ENCODE results near the gene DMAP1.
"Not testable (repeated sequence)": the region's sequence is repeated elsewhere in the genome, so short reads cannot be mapped to it uniquely, and the experiment has no call there.

Gene DMAP1, protein sequence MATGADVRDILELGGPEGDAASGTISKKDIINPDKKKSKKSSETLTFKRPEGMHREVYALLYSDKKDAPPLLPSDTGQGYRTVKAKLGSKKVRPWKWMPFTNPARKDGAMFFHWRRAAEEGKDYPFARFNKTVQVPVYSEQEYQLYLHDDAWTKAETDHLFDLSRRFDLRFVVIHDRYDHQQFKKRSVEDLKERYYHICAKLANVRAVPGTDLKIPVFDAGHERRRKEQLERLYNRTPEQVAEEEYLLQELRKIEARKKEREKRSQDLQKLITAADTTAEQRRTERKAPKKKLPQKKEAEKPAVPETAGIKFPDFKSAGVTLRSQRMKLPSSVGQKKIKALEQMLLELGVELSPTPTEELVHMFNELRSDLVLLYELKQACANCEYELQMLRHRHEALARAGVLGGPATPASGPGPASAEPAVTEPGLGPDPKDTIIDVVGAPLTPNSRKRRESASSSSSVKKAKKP

DNA sequence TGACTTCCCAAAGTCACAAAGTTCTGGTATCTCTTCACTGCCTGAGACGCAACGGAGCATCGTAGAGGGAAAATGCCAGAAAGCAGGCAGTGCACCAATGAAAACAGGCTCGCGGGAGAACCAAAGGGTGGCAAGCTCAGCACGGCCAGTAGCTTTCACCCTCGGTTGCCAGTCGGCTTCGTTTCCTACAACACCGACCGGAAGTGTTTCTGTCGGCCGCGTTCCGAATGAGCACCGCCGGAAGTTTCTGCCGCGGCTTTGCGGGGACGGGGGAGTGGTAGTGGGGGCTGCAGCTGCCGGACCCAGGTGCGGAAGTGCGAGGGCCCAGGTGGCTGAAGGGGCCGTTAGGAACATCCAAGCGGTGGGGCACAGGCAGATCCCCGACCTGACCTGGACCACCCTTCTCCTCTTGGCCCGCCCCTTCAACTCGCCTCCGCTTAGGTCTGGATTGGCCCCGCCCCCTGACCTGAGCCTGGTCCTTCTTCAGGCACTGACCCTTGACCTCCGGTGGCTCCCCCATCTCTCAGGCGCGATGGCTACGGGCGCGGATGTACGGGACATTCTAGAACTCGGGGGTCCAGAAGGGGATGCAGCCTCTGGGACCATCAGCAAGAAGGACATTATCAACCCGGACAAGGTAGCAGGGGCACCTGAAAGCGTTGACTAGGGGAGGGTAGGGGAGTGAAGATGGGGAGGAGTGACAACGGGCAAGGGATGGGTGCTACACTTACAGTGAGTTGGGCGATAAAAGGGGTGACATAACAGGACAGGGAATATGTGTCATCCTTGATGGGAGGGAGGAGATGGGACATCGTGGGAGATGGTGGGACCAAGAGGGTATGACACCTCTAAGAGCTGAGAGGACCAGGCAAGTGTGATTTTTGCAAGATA, at the start of gene DMAP1:
Gene DMAP1, plus strand, starts transcription at position 250 of the 891 bp plus-strand sequence. Its CDS starts 283 bp downstream, at position 533.
- DNase-seq (ENCODE audit: extremely low read depth in 1 of 2, low read depth in 1 of 2), result peak; percentile 66 to 75

DNA sequence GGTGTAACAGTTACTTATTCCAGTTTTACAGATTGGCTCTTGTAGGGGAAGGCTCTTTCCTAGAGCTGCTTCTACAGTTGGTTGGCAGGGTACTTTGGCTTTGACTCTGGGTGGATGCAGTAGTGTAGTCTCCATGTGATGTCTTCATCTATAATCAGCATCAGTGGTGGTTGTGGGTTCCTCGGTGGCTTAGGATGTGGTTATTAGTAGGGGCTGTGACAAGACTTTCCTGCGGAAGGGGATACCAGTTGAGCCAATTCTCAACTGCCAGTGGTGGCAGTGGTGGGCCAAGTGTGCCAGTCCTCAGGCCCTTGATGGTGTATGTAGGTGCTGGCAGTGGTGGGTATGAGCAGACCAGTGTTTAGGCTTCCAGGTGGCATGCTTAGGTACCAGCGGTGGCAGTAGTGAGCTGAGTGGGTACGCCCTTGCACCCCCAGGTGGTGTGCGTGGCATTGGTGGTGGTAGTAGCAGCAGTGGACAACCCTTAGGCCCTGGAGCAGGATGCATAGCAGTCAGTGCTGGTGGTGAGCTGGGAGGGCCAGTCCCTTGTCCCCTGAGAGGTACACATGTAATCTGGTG, 44.7 kb upstream of the DMAP1 start:
- DNase-seq (ENCODE audit: extremely low read depth in 1 of 2, low read depth in 1 of 2), result no peak

DNA sequence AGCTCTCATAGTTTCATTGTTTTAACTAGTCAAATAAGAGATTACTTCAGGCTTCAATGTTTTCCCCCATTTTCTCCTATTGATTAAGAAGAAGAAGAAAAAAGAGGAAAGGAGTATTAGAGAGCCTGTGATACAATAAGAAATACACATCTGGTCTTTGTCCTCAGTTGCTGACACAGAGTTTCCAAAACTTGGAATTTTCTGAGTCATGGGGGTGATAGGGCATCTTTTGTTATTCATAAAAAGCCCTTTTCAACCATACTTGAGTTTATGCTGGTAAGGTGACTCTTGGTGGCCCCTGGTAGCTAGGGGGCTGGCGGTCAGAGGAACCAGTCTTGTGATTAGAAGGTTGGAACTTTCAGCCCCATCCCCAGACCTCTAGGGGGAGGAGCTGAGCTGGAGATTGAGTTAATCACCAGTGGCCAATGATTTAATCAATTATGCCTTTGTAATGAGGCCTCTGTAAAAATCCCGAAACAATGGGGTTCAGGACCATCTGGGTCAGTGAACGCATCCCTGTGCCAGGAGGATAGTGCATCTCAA, 42.9 kb upstream of the DMAP1 start:
- DNase-seq (ENCODE audit: extremely low read depth in 1 of 2, low read depth in 1 of 2), result no peak

DNA sequence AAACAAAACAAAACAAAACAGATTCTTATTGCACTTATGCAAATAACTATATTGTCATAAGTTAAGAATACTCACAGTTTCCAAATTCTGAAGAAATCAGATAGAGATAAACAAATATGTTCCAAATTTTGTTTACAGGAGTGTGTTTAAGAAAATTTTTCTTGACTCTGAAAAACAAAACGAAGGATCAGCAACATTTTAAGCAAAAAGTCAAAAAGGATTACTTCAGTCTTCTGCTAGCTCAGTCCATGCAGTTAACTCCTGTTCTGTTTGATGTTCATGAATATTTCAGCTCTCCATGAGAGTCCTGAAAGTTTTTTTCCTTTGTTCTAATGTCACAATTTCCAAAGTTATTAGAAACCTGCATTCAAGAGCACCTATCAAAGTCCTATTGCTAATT, 38.6 kb upstream of the DMAP1 start:
- no peak for DNase-seq (ENCODE audit: extremely low read depth in 1 of 2, low read depth in 1 of 2)

DNA sequence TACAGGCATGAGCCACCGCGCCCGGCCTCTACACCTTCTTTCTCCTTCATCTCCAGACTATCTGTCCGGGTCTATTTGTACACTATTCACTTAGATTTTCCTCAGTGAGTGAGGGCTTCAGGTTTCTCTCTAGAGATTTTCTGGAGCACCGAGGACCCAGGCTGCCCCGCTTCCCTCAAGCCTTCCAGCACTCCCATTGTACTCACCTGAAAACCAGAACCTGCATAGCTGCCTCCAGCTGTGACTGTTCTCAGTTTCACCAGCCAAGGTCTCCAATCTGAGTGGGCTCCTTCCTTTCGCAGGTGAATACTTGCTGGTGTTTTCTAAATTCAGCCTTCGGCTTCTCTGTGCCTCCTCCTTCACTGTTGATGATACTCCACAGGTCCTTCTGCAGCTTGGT, 12.9 kb upstream of the DMAP1 start:
- no peak for DNase-seq (ENCODE audit: extremely low read depth in 1 of 2, low read depth in 1 of 2)

DNA sequence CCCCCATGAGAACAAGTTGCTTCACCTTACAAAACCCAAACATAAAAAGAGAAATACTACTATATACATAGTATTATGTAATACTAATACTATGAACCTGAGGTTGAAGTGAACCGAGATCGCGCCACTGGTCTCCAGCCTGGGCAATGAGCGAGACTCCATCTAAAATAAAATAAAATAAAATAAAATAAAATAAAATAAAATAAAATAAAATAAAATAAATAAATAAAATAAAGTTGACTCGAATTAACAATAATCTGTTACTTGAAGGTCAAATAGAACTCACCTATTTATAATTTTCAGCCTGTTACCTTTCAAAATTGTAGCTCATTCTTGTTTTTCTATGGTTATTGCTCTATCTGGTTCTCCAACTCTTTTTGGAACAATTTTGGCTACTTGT, 6.7 kb upstream of the DMAP1 start:
- DNase-seq (ENCODE audit: extremely low read depth in 1 of 2, low read depth in 1 of 2), result not testable (repeated sequence)

DNA sequence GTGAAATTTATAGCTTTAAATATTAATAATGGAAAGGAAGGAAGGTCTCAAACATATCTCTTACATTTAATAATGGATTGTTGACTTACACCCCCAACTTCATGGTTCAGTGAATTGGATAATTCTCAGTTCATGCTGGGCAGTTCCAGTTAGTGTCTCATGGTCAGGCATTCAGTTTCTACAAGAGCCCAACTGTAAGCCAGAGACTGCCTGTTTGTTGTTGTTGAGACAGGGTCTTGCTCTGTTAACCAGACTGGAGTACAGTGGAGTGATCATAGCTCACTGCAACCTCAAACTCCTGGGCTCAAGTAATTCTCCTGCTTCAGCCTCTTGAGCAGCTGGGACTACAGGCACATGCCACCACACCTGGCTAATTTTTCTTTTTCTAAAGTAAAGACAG, 5.0 kb upstream of the DMAP1 start:
- DNase-seq (ENCODE audit: extremely low read depth in 1 of 2, low read depth in 1 of 2), result no peak

DNA sequence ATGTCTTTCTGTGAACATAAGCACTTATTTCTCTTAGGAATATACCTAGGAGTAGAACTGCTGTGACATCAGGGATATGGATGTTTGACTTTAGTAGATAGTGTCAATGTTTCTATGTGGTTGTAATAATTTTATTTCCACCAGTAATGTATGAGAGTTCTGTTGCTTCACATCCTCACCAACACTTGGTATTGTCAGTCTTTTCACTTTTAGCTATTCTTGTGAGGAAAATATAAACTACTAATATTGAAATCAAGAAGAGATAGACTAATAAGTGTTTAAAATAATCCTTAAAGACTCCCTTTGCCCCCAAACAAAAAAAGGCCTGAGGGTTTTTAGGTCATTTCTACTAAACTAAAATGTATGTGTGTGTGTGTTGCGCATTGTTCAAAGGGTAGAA, 2.7 kb upstream of the DMAP1 start:
- DNase-seq (ENCODE audit: extremely low read depth in 1 of 2, low read depth in 1 of 2), result no peak

DNA sequence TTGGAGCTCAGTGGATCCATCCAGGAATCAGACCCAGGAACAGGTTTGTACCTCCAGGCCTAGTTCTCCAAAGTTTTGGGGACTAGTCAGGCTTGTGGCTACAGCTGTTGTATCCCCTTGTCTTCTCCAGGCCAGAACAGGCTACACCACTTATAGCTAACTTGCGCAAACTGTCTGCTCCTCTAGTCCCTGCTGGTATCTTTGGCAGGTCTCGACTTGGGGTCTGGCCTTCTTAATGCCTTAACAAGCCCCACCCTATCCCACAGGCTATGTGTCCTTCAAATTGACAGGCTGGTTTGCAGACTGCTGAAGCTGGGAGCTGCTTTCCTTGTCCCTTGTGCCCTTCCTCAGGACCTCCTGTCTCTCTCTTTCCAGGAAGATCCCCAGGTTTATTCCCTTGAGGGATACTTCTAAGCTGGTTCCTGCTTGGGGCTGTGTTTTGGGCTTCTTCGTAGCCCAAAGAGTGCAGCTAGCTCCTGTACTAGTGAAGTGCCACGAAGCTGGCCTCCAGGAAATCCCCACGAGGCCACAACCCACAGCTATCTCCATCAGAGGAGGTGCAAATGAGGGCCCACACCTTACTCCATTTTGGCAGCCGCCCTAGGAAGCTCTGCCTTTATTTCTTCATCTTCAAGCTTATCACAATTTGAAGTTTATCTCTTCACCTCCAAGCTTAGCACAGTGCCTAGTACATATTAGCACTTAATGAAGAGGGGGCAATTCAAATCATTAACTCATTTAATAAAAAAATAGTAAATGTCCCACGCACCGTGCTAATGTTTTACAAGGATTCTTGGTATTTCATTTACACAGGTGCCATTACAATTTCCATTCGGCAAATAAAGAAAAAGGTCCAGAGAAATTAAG, 683 bp upstream of the DMAP1 start:
- DNase-seq (ENCODE audit: extremely low read depth in 1 of 2, low read depth in 1 of 2), result peak in 1 of 2 donors; percentile 34

DNA sequence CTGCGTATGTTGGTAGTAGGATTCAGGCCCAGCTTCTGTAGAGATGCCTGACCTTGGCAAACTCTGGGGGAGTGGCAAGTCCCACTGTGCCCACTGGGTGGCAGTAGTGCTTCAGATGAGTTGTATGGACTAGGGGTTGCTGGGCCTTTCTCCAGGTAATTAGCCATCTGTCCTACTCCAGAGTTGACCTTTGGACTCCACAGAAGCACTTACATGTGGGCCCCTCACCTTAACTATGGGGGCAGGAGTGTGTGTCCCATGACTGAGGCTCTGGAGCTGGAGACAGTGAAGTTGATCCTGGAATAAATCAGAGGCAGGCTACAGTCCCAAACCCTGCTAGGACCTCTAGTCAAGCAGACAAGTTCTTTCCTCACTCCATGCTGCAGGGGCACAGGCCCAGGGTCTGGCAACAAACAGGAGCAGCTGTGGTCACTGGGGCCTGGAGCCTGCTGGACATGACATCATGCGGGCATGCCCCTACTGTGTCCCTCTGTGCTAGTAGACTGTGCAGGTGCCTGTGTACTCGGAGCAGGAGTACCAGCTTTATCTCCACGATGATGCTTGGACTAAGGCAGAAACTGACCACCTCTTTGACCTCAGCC, 4.6 kb downstream of the DMAP1 start:
- peak in 1 of 2 donors; percentile 62 for DNase-seq (ENCODE audit: extremely low read depth in 1 of 2, low read depth in 1 of 2)

DNA sequence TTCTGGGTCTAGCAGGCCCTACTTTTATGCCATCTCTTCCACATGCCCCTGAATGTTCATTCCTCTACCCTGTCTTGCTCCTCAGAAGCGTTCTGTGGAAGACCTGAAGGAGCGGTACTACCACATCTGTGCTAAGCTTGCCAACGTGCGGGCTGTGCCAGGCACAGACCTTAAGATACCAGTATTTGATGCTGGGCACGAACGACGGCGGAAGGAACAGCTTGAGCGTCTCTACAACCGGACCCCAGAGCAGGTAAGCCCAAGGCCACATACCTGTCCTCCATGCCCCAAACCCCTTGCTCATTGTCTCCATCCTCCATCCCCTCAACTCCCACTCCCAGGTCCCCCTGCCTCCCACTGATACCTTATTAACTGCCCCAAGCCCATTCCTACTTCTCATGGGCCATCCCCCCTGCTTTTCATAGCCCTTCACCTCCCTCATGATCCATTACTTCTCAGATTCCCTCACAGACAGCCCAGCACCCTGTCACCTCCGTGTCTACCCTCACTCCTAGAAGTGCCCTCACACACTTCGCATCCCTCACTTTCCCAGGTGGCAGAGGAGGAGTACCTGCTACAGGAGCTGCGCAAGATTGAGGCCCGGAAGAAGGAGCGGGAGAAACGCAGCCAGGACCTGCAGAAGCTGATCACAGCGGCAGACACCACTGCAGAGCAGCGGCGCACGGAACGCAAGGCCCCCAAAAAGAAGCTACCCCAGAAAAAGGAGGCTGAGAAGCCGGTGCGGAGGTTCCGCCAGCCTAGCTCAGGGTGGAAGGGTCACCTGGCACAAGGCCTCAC, 5.4 kb downstream of the DMAP1 start:
- DNase-seq (ENCODE audit: extremely low read depth in 1 of 2, low read depth in 1 of 2), result no peak

DNA sequence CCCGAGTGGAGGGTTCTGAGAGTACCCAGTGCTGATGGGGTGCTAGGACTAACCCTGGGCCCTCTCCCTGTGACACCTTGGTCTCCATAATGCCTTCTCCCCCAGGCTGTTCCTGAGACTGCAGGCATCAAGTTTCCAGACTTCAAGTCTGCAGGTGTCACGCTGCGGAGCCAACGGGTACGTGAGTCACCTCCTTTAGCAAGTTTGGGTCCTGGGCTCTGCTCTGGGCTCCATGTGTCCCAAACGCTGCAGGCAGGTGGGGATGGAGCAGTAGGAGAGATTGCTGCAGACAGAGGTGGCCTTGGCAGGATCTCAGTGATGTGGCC, 6.0 kb downstream of the DMAP1 start:
- no peak for DNase-seq (ENCODE audit: extremely low read depth in 1 of 2, low read depth in 1 of 2)

DNA sequence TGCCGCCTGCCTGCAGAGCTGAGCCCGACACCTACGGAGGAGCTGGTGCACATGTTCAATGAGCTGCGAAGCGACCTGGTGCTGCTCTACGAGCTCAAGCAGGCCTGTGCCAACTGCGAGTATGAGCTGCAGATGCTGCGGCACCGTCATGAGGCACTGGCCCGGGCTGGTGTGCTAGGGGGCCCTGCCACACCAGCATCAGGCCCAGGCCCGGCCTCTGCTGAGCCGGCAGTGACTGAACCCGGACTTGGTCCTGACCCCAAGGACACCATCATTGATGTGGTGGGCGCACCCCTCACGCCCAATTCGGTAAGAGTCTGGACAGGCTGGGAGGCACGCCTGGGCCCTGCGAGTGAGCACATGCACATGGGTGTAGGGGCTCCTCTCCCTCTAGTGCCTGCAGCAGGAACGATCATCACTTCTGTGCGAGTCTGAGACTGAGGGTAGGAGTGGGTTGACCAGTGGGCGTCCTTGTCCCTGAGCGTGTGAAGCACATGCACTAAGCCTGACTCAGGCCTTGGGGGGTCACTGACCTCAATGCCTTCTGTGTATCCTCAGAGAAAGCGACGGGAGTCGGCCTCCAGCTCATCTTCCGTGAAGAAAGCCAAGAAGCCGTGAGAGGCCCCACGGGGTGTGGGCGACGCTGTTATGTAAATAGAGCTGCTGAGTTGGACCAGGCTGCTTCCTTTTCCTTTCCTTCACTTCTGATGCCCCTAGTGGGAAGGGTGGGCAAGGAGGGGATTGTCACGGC, 6.9 kb downstream of the DMAP1 start:
- no peak for DNase-seq (ENCODE audit: extremely low read depth in 1 of 2, low read depth in 1 of 2)

DNA sequence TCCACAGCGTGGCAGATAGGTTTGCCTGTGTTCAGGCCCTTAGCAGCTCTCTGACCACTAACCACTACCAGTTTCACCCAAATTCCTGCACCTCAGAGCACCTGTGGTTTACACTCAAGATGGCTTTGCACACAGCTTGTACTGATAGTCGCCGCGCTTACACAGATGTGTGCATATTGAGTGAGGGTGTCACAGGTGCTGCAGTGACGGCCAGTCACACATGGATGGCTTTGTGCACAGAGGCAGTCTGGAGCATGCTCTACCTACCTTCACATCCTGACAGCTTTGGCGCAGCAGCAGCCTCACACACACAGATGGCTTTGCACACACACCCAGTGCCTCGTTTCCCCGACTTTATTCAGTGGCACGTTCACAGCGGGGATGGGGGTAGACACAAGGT, 7.5 kb downstream of the DMAP1 start:
- DNase-seq (ENCODE audit: extremely low read depth in 1 of 2, low read depth in 1 of 2), result no peak

DNA sequence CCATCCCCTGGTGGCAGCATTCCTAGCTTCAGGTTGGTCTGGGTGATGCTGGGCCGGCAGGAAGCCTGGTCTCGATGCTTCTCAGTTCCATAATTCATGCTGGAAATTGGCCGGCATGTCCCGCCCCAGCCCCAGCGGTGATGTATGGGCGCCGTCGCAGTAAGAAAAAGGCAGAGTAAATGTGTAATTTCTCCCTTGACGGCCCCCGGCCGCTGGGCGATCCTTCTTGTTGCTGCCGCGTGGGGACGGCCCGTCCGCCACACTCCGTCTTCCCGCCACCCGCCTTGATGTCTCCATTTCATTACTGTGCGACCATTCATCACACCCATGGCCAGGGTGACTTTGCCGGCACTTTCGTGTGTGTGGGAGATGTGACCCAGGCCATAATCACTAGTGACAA, 8.5 kb downstream of the DMAP1 start:
- no peak for DNase-seq (ENCODE audit: extremely low read depth in 1 of 2, low read depth in 1 of 2)

DNA sequence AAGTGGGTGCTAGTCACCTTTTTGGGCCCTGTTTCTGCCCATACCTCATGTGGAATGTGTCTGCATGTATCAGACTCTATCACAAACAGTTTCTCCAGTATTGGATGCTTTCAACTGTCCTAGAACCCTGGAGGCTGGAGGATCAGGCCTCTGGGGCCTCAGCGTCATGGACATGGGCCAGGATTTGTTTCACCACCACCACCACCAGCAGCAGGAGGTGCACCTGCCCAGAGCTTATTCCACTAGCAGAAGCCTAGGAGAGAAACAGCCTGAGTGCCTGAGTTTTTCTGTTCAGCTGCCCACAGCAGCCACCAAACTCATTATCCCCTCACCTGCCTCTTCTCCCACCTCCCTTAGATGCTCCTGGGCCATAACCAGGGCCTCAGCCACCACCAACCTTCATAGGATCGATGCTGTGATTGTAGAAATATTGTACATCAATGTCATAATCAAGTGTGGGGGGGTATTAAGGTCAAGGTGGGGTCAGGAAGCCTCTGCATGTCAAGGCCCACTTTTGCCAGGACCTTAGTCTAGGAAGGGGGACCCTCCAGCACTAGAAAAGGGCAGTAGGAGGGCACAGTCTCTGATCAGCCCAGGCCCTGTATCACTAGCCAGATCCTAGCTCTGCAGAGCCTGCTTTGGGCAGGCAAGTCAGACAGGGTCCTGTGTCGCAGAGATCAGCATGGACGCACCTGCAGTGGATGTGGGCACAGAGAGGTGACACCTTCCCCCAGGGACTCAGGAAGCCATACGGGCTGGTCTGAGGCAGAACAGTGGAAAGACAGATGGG, 9.3 kb downstream of the DMAP1 start:
- no peak for DNase-seq (ENCODE audit: extremely low read depth in 1 of 2, low read depth in 1 of 2)

DNA sequence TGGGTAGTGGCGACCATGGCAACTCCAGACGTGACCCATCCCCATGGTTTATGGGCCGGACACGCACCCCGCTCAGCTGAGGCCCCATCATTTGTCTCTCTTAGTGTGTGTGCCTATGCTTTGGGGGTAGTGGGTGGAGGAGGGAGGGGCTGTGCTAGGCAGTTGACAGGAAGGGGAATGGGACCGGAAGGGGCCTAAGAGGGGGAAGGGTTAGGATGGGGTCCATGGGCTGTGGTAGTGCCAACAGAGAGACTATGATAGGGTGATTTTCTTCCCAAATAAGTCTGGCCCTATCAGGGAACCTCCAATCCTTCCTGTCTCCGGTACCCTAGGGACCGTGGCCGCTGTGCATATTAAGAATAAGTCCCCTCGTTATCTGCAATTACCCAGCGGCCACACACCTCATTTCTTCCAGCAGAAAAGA, 9.9 kb downstream of the DMAP1 start:
- no peak for DNase-seq (ENCODE audit: extremely low read depth in 1 of 2, low read depth in 1 of 2)

DNA sequence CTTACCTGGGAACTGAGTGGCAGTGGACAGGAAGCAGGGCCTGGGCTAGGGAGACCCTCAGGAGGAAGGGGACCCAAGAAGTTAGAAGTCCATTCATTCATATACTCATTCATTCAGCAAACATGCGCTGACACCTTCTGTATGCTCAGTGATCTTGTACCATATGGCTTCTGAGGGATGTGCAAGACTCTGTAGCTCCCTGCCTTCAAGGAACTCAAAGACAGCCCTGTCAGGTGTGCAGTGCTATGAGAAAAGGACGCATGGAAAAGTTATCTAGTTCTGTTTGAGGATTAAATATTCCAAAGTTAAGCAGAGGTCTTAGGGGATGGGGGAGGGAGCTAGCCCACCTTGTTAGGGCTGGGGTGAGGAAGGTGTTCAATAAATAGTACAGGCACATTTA, 12.5 kb downstream of the DMAP1 start:
- DNase-seq (ENCODE audit: extremely low read depth in 1 of 2, low read depth in 1 of 2), result no peak
